ENCODE data around the gene TNFRSF8. TPM values are rescaled to one million over a fixed set of nuclear protein-coding genes. Genes with fewer than 3 reads are reported as not detected.

The TNFRSF8 gene
- total RNA-seq, 1 experiment from 2014 or later = 2.9 TPM

GRCh38 chr1:12185918-12186678 lies 123.0 kb downstream of the TNFRSF8 start:
- no peak overlapping the region for H3K4me2 ChIP-seq (ENCODE audit: insufficient read depth, insufficient read length, low read length)
- no peak overlapping the region for H2AK5ac ChIP-seq (ENCODE audit: insufficient read length, low read length)
- no peak overlapping the region for H3K18ac ChIP-seq (ENCODE audit: insufficient read length, low read depth, low read length)
- no peak overlapping the region for H3K27ac ChIP-seq (ENCODE audit: insufficient read length, low read depth, low read length)
- DNase-seq = no peak
- H4K20me1 ChIP-seq (ENCODE audit: control insufficient read depth, insufficient read depth, insufficient read length) = no peaks in the 10 kb centered on the region
- no peak overlapping the region for H3K9ac ChIP-seq (ENCODE audit: extremely low read depth, insufficient read length, low read length)
- no peak overlapping the region for H3K56ac ChIP-seq (ENCODE audit: insufficient read length, low read depth, low read length)
- peaks cover 18 to 35% of the 10 kb centered on the region in 2 experiments for H3K4me1 Mint-ChIP-seq
- peaks cover 6% of the 10 kb centered on the region for H3K27me3 Mint-ChIP-seq (ENCODE audit: low read depth)
- no peaks in the 10 kb centered on the region; the same call in 1 of the 2 replicates for H3K4me1 ChIP-seq (ENCODE audit: insufficient read depth, low read length)
- no peak overlapping the region for H4K91ac ChIP-seq (ENCODE audit: insufficient read length, low read depth, low read length)
- no peak overlapping the region for H3K27ac Mint-ChIP-seq
- H2BK20ac ChIP-seq (ENCODE audit: low read depth, low read length, poor library complexity, severe bottlenecking) = no peak overlapping the region
- H3K9me3 Mint-ChIP-seq = peaks cover 0 to 4% of the 10 kb centered on the region in 2 experiments; a peak in 4 of 5 replicates
- H2BK15ac ChIP-seq (ENCODE audit: low read depth, low read length) = no peak overlapping the region
- no peak overlapping the region for H3T11ph ChIP-seq (ENCODE audit: low read length)
- H2BK12ac ChIP-seq (ENCODE audit: insufficient read length, low read depth, low read length) = no peak overlapping the region
- no peaks in the 10 kb centered on the region for H3K23me2 ChIP-seq (ENCODE audit: insufficient read length, low read depth, low read length, poor library complexity, severe bottlenecking)
- H3K36me3 Mint-ChIP-seq (ENCODE audit: insufficient read depth in 1 of 3, low read depth in 3 of 3) = peaks cover 0 to 5% (median 1%) of the 10 kb centered on the region in 3 experiments; a peak in 3 of 7 replicates
- H3K9me3 ChIP-seq (ENCODE audit: control insufficient read depth, low read depth, low read length) = no peaks in the 10 kb centered on the region
- H2AFZ ChIP-seq (ENCODE audit: low read length) = no peak overlapping the region
- no peak overlapping the region for H4K5ac ChIP-seq (ENCODE audit: insufficient read length, low read depth, low read length)
- H2BK5ac ChIP-seq (ENCODE audit: insufficient read length, low read length) = no peak overlapping the region
- TF ChIP-seq CTCF (conservative IDR thresholded peaks at IDR 0.05) = no peak
- H3K4me3 Mint-ChIP-seq = no peak overlapping the region
- H3K23ac ChIP-seq (ENCODE audit: insufficient read length, low read depth, low read length) = no peak overlapping the region
- H3K27me3 ChIP-seq (ENCODE audit: insufficient read depth, low read length) = no peaks in the 10 kb centered on the region
- no peak overlapping the region for H3K4ac ChIP-seq (ENCODE audit: low read depth, low read length)
- no peak overlapping the region for H2BK120ac ChIP-seq (ENCODE audit: low read depth, low read length, poor library complexity, severe bottlenecking)
- no peak overlapping the region for H4K8ac ChIP-seq (replicated peaks; ENCODE audit: insufficient read length, low read depth, low read length)
- no peaks in the 10 kb centered on the region for H3K79me1 ChIP-seq (ENCODE audit: insufficient read depth, low read depth, low read length, poor library complexity, severe bottlenecking)
- no peak overlapping the region for H3K14ac ChIP-seq (ENCODE audit: insufficient read depth, low read length)
- no CpG with 5 or more reads among the region's 13 CpGs for WGBS (ENCODE audit: extremely low coverage, insufficient read length, low lambda C conversion rate)
- no peaks in the 10 kb centered on the region for H3K79me2 ChIP-seq (ENCODE audit: insufficient read depth, low read length)
